Measurements from ENCODE around the gene SPOPL.

SPOPL gene

GRCh38 chr2:138610201-138610953 is 108.8 kb downstream of the SPOPL start:
- Histone ChIP-seq H3K27me3 (replicated peaks; ENCODE audit: control insufficient read depth, insufficient read depth, low read length) (no peaks in the 10 kb centered on the region), H3K9ac (ENCODE audit: low read length) (no peak overlapping the region), H3K36me3 (ENCODE audit: control insufficient read depth, insufficient read depth, low read length, severe bottlenecking) (no peaks in the 10 kb centered on the region), H3K4me3 (ENCODE audit: low read length) (no peak overlapping the region), H3K4me1 (ENCODE audit: control insufficient read depth, insufficient read depth, low read length) (no peaks in the 10 kb centered on the region), H3K9me3 (ENCODE audit: control insufficient read depth, low read length) (no peaks in the 10 kb centered on the region)
- no peak for DNase-seq (ENCODE audit: low read depth)

GRCh38 chr2:138615257-138615656 is 113.7 kb downstream of the SPOPL start:
- Histone ChIP-seq H3K9ac (ENCODE audit: low read length) (no peak overlapping the region), H3K36me3 (ENCODE audit: control insufficient read depth, insufficient read depth, low read length, severe bottlenecking) (no peaks in the 10 kb centered on the region)
- peak; percentile 20 for DNase-seq (ENCODE audit: low read depth)

GRCh38 chr2:138617026-138617425 is 115.5 kb downstream of the SPOPL start:
- no peak overlapping the region for H3K4me3 ChIP-seq (ENCODE audit: low read length)
- no peaks in the 10 kb centered on the region for H3K36me3 ChIP-seq (ENCODE audit: control insufficient read depth, insufficient read depth, low read length, severe bottlenecking)
- H3K4me1 ChIP-seq (ENCODE audit: control insufficient read depth, insufficient read depth, low read length) = peaks cover 5% of the 10 kb centered on the region
- H3K9me3 ChIP-seq (ENCODE audit: control insufficient read depth, low read length) = no peaks in the 10 kb centered on the region
- H3K27me3 ChIP-seq (replicated peaks; ENCODE audit: control insufficient read depth, insufficient read depth, low read length) = no peaks in the 10 kb centered on the region
- no peak for DNase-seq (ENCODE audit: low read depth)
- H3K9ac ChIP-seq (ENCODE audit: low read length) = no peak overlapping the region

More at GRCh38 chr2:138615257-138615656, 113.7 kb downstream of the SPOPL start:
- Histone ChIP-seq H3K27me3 (replicated peaks; ENCODE audit: control insufficient read depth, insufficient read depth, low read length) (no peaks in the 10 kb centered on the region), H3K9me3 (ENCODE audit: control insufficient read depth, low read length) (no peaks in the 10 kb centered on the region), H3K4me1 (ENCODE audit: control insufficient read depth, insufficient read depth, low read length) (peaks cover 3% of the 10 kb centered on the region), H3K4me3 (ENCODE audit: low read length) (no peak overlapping the region)

- H3K9me3 ChIP-seq (ENCODE audit: control insufficient read depth, low read length) = no peaks in the 10 kb centered on the region
- peaks cover 14% of the 10 kb centered on the region for H3K4me1 ChIP-seq (ENCODE audit: control insufficient read depth, insufficient read depth, low read length)
- DNase-seq (ENCODE audit: low read depth) = no peak
- H3K9ac ChIP-seq (ENCODE audit: low read length) = no peak overlapping the region
- H3K4me3 ChIP-seq (ENCODE audit: low read length) = no peak overlapping the region
- H3K27me3 ChIP-seq (replicated peaks; ENCODE audit: control insufficient read depth, insufficient read depth, low read length) = no peaks in the 10 kb centered on the region
- no peaks in the 10 kb centered on the region for H3K36me3 ChIP-seq (ENCODE audit: control insufficient read depth, insufficient read depth, low read length, severe bottlenecking)
Observed at GRCh38 chr2:138618971-138619370, 117.4 kb downstream of the SPOPL start.

DNA sequence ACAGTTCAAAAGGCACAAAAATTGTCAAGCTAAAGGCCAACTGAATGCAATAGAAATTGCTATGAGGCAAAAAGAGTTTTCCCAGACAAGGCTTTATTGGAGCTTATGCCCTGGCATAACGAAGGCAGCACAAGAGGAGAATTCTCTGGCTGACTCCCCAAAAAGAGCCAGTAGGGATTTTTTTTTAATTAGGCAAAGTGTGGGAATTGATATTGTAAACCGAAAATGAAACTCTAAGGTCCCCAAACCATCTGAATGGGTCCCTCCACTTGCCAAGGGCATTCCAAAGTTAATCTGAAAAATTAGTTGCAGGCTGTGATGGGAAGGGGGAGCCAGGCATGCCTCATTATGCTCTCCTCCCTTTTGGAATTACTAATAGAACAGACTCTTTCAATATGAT is 118.9 kb downstream of the SPOPL start:
- H3K36me3 ChIP-seq (ENCODE audit: control insufficient read depth, insufficient read depth, low read length, severe bottlenecking) = no peaks in the 10 kb centered on the region
- no peaks in the 10 kb centered on the region for H3K27me3 ChIP-seq (replicated peaks; ENCODE audit: control insufficient read depth, insufficient read depth, low read length)
- no peak overlapping the region for H3K4me3 ChIP-seq (ENCODE audit: low read length)
- no peak for DNase-seq (ENCODE audit: low read depth)
- no peaks in the 10 kb centered on the region for H3K9me3 ChIP-seq (ENCODE audit: control insufficient read depth, low read length)
- H3K9ac ChIP-seq (ENCODE audit: low read length) = no peak overlapping the region
- peaks cover 14% of the 10 kb centered on the region for H3K4me1 ChIP-seq (ENCODE audit: control insufficient read depth, insufficient read depth, low read length)

- Histone ChIP-seq H3K9me3 (ENCODE audit: control insufficient read depth, low read length) (no peaks in the 10 kb centered on the region), H3K27me3 (replicated peaks; ENCODE audit: control insufficient read depth, insufficient read depth, low read length) (no peaks in the 10 kb centered on the region), H3K4me3 (ENCODE audit: low read length) (no peak overlapping the region), H3K9ac (ENCODE audit: low read length) (no peak overlapping the region), H3K4me1 (ENCODE audit: control insufficient read depth, insufficient read depth, low read length) (peaks cover 14% of the 10 kb centered on the region), H3K36me3 (ENCODE audit: control insufficient read depth, insufficient read depth, low read length, severe bottlenecking) (no peaks in the 10 kb centered on the region)
- DNase-seq (ENCODE audit: low read depth) = no peak
Observed at GRCh38 chr2:138621139-138621538, 119.6 kb downstream of the SPOPL start.

- Histone ChIP-seq H3K36me3 (ENCODE audit: control insufficient read depth, insufficient read depth, low read length, severe bottlenecking) (no peaks in the 10 kb centered on the region), H3K9ac (ENCODE audit: low read length) (no peak overlapping the region), H3K4me1 (ENCODE audit: control insufficient read depth, insufficient read depth, low read length) (peaks cover 14% of the 10 kb centered on the region), H3K9me3 (ENCODE audit: control insufficient read depth, low read length) (no peaks in the 10 kb centered on the region), H3K4me3 (ENCODE audit: low read length) (no peak overlapping the region), H3K27me3 (replicated peaks; ENCODE audit: control insufficient read depth, insufficient read depth, low read length) (peaks cover 5% of the 10 kb centered on the region)
- no peak for DNase-seq (ENCODE audit: low read depth)
Observed at GRCh38 chr2:138622613-138623012, 121.0 kb downstream of the SPOPL start.

All from adipocyte (in vitro differentiated cells).